Diencephalon (tissue), 1 donor: ENCODE data around the gene PROZ. TPM values are rescaled to one million over a fixed set of nuclear protein-coding genes. Genes with fewer than 3 reads are reported as not detected.

Experiments
- small RNA-seq: library from RNA; depleted of rRNA; stranded (forward); fragments of <200 nt; gene quantifications from one replicate; pipeline ENCODE3, GENCODE V24; 2014
- total RNA-seq: library from RNA; depleted of rRNA; stranded (reverse); fragments of >200 nt; gene quantifications from one replicate; pipeline ENCODE4 v1.2.3, GENCODE V29; 2014

PROZ gene
- not detected for total RNA-seq

GRCh38 chr13:113157929-113158747 lies at the start of gene PROZ:
Gene PROZ, plus strand, starts transcription at chr13:113158648. Its CDS starts 13 bp downstream, at chr13:113158661.

GRCh38 chr13:113122550-113123225 lies 35.8 kb upstream of the PROZ start, which contains the start of gene F10:
Gene F10, plus strand, starts transcription at chr13:113122799. Its CDS starts 57 bp downstream, at chr13:113122856.

GRCh38 chr13:113208421-113209335 lies 50.2 kb downstream of the PROZ start, which contains the start of gene PCID2:
Gene PCID2, minus strand, starts transcription at chr13:113208669. Its CDS starts 35 bp downstream, at chr13:113208634.

GRCh38 chr13:113209336-113209758 lies 50.9 kb downstream of the PROZ start, which contains the start of gene CUL4A:
Gene CUL4A, plus strand, starts transcription at chr13:113209613. Its CDS starts 15 bp downstream, at chr13:113209628.

Small RNA genes within 50 kb of the gene (small RNA-seq; reads per million reads assigned to genes)
- gene AL137002.1, result not detected

Other genes with a start within 250 kb of the PROZ start
- 120 TPM for gene MCF2L, start 189.4 kb upstream of the PROZ start, total RNA-seq
- gene F7, start 52.9 kb upstream of the PROZ start, total RNA-seq, result 2.1 TPM
- gene F10, start 35.8 kb upstream of the PROZ start, total RNA-seq, result 0.69 TPM
- 42.2 TPM for gene PCID2, start 50.0 kb downstream of the PROZ start, total RNA-seq
- gene CUL4A, start 51.0 kb downstream of the PROZ start, total RNA-seq, result 57.7 TPM
- gene LAMP1, start 138.6 kb downstream of the PROZ start, total RNA-seq, result 74.7 TPM
- gene GRTP1, start 205.5 kb downstream of the PROZ start, total RNA-seq, result 1.2 TPM